Neural crest cell (in vitro differentiated cells): ENCODE data around the gene ITSN1. TPM values are rescaled to one million over a fixed set of nuclear protein-coding genes. Genes with fewer than 3 reads are reported as not detected.

ENCODE experiments used
- DNase-seq: peaks from one replicate; pipeline ENCODE4 v3.0.0; 2021; ENCODE audit warnings: low read depth, mixed read lengths, low spot score
- H3K27ac Mint-ChIP-seq: one replicate; pipeline ENCODE4 v1.8.0; 2021; ENCODE audit warnings: mild to moderate bottlenecking, mixed read lengths; ENCODE audit not compliant: unreplicated experiment
- H3K27me3 Mint-ChIP-seq: 2 replicates; pipeline ENCODE4 v1.8.0; 2021; ENCODE audit warnings: low read depth, mild to moderate bottlenecking, mixed read lengths
- H3K36me3 Mint-ChIP-seq: 2 replicates; pipeline ENCODE4 v1.8.0; 2021; ENCODE audit warnings: low read depth, mild to moderate bottlenecking, mixed read lengths
- H3K4me1 Mint-ChIP-seq: 2 replicates; pipeline ENCODE4 v1.8.0; 2021; ENCODE audit warnings: mixed read lengths
- H3K4me3 Mint-ChIP-seq: one replicate; pipeline ENCODE4 v1.8.0; 2021; ENCODE audit warnings: mild to moderate bottlenecking, mixed read lengths
- H3K9me3 Mint-ChIP-seq: 2 replicates; pipeline ENCODE4 v1.8.0; 2021; ENCODE audit warnings: mixed read lengths
- total RNA-seq: library from RNA; stranded (reverse); gene quantifications from 2 replicates; pipeline ENCODE4 v1.2.1, GENCODE V29; 2021
- TF ChIP-seq, protein P1 (sequence below): fragments of 200-600 bp; sonication (generic); conservative IDR thresholded peaks from 2 replicates; pipeline ENCODE4 v1.5.0; 2021; ENCODE audit warnings: antibody characterized with exemption, mild to moderate bottlenecking

ITSN1 gene
- total RNA-seq, 1 donor from 2014 or later: 62.7 TPM

DNA sequence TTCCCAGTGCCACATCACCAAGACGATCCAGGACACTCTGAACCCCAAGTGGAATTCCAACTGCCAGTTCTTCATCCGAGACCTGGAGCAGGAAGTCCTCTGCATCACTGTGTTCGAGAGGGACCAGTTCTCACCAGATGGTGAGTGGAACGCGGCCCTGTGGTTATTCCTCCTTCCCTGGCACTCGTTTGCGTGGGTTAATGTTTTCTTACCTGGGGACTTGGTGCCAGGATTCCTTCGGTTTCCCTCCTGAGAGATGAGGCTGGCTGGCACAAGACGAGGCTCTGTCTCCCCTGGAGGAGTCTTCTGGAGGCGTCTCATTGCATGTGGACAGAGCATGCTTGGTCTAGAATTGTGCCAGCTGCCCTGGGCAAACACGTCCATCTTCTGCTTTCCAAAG, 244.0 kb downstream of the ITSN1 start:
- no peaks in the 10 kb centered on the region for H3K9me3 Mint-ChIP-seq
- no peaks in the 10 kb centered on the region for H3K27me3 Mint-ChIP-seq
- no peaks in the 10 kb centered on the region for H3K36me3 Mint-ChIP-seq
- no peaks in the 10 kb centered on the region for H3K4me1 Mint-ChIP-seq
- TF ChIP-seq, protein P1, sequence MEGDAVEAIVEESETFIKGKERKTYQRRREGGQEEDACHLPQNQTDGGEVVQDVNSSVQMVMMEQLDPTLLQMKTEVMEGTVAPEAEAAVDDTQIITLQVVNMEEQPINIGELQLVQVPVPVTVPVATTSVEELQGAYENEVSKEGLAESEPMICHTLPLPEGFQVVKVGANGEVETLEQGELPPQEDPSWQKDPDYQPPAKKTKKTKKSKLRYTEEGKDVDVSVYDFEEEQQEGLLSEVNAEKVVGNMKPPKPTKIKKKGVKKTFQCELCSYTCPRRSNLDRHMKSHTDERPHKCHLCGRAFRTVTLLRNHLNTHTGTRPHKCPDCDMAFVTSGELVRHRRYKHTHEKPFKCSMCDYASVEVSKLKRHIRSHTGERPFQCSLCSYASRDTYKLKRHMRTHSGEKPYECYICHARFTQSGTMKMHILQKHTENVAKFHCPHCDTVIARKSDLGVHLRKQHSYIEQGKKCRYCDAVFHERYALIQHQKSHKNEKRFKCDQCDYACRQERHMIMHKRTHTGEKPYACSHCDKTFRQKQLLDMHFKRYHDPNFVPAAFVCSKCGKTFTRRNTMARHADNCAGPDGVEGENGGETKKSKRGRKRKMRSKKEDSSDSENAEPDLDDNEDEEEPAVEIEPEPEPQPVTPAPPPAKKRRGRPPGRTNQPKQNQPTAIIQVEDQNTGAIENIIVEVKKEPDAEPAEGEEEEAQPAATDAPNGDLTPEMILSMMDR: no peak
- no peak for DNase-seq
- no peak overlapping the region for H3K4me3 Mint-ChIP-seq
- no peak overlapping the region for H3K27ac Mint-ChIP-seq

DNA sequence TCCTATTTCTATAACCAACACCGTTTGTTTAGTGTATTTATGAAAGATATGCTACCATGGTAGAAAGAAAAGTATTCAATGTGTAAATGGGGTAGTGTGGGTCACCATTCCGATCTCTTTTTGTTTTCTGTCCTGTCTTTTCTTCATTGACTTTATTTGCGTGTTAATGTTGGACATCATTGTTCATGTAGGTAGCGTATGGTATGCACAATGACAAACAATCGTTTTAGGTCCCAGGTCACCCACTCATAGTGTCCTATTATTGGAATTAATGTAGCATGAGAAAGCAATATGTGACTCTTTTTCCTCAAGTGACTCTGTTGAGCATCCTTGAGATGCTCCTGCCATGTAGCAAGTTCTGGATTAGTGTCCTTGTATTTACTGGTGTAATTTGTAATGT, 247.9 kb downstream of the ITSN1 start:
- no peaks in the 10 kb centered on the region for H3K36me3 Mint-ChIP-seq
- H3K27me3 Mint-ChIP-seq: no peaks in the 10 kb centered on the region
- H3K4me3 Mint-ChIP-seq: no peak overlapping the region
- H3K4me1 Mint-ChIP-seq: peaks cover 9% of the 10 kb centered on the region
- no peak for DNase-seq
- no peaks in the 10 kb centered on the region for H3K9me3 Mint-ChIP-seq
- H3K27ac Mint-ChIP-seq: no peak overlapping the region
- TF ChIP-seq, protein P1: no peak

DNA sequence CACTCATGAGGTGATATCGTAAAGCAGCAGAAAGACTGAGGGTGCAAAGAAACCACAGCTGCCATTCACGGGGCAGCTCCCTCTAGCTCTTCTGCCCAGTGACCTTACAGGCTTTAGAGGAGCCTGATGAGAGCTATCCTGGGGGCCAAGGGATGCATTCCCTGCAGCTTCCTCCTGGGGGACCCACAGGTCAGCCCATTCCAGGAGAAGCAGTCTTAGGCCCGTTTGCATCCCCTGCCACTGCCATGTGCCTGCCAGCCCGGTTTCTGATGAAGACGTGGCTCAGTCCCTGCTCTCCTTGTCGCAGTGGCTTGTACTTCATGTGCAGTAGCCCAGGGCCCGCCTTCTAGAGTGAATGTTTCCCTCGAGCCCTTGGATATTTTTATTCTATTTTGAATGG, 250.6 kb downstream of the ITSN1 start:
- Mint-ChIP-seq H3K4me3 (no peak overlapping the region), H3K9me3 (no peaks in the 10 kb centered on the region), H3K27me3 (no peaks in the 10 kb centered on the region), H3K4me1 (peaks cover 12% of the 10 kb centered on the region), H3K27ac (no peak overlapping the region), H3K36me3 (no peaks in the 10 kb centered on the region)
- TF ChIP-seq, protein P1: no peak
- DNase-seq: no peak

DNA sequence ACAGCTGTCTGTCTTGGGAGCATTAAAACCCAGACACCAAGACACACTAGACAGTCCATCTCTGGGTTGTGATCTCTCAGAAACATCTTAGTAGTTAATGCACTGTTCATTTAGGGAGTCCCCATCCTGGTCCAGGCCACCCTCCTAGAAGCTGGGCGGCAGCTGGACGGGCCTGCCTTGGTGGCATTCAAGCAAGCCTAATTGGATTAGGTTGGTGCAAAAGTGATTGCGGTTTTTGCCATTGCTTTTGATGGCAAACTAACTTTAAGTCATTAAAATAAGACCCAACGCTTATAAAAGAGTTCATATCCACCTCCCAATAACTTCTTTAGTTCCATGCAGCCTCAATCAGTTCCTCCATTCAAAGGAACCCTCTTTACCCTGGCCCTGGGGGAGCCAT, 251.6 kb downstream of the ITSN1 start:
- no peak for DNase-seq
- H3K4me3 Mint-ChIP-seq: no peak overlapping the region
- no peaks in the 10 kb centered on the region for H3K36me3 Mint-ChIP-seq
- H3K4me1 Mint-ChIP-seq: peaks cover 12% of the 10 kb centered on the region
- no peak overlapping the region for H3K27ac Mint-ChIP-seq
- H3K9me3 Mint-ChIP-seq: no peaks in the 10 kb centered on the region
- TF ChIP-seq, protein P1: no peak
- no peaks in the 10 kb centered on the region for H3K27me3 Mint-ChIP-seq

DNA sequence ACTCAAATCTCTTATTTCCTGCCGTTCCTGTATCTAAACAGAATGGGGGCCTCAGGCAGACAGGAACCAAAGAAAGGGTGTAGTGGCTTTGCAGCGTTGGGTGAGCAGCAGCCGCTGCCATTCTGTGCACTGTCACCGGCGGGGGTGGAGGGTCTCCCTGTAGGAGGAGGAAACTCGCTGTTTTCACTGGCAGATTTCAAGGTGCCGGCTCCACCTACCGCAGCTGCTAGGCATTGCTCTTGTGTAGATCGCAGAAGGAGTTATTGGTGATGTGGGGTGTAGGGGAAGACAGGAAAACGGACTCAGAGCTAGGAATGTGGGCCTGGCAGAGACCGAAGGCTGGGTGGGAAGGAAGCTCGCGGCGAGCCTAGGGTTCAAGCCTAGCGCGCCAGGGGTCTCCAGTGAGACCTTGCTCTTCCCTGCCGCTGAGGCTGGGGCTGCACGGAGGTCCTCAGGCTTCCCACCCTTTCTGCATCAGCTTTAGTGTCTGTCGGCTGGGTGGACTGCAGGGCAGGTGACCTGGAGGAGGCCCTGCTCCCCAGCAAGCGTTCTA, 252.5 kb downstream of the ITSN1 start:
- H3K9me3 Mint-ChIP-seq: no peaks in the 10 kb centered on the region
- peak overlapping the region; percentile 35 for H3K4me3 Mint-ChIP-seq
- H3K4me1 Mint-ChIP-seq: peaks cover 12% of the 10 kb centered on the region
- TF ChIP-seq, protein P1: peak; percentile 73
- H3K27me3 Mint-ChIP-seq: no peaks in the 10 kb centered on the region
- DNase-seq: peak; percentile 71
- no peak overlapping the region for H3K27ac Mint-ChIP-seq
- H3K36me3 Mint-ChIP-seq: no peaks in the 10 kb centered on the region
